Natural killer cell (primary cell): Measurements from ENCODE around the gene ANKRD60. TPM values are rescaled to one million over a fixed set of nuclear protein-coding genes. Genes with fewer than 3 reads are reported as not detected.

ENCODE experiments used
- ATAC-seq, 3 donors: fragments of 150-1000 bp in 2 of 3; fragments of 200-7000 bp in 1 of 3; cut with Tn5 transposase; 1 replicate in 1 of 3; 2 replicates in 2 of 3; pipeline ENCODE4 v1.10.0; 2021; ENCODE audit warnings: mild to moderate bottlenecking in 2 of 3, moderate library complexity in 2 of 3
- DNase-seq, 2 donors: peaks; one replicate each; pipeline versions ENCODE4 v3.0.0 to v3.0.0-alpha.2; 2013 to 2021; ENCODE audit warnings: mixed read lengths in 1 of 2
- H3K27ac ChIP-seq: one replicate; pipeline ENCODE4 v1.5.1; 2013; ENCODE audit warnings: mild to moderate bottlenecking, low read length
- H3K27me3 ChIP-seq: one replicate; pipeline ENCODE4 v1.6.1; 2013; ENCODE audit warnings: low read length; ENCODE audit not compliant: control insufficient read depth, insufficient read depth
- H3K36me3 ChIP-seq: one replicate; pipeline ENCODE4 v1.6.1; 2013; ENCODE audit warnings: low read length; ENCODE audit not compliant: control insufficient read depth, insufficient read depth
- H3K4me1 ChIP-seq: one replicate; pipeline ENCODE4 v1.6.1; 2013; ENCODE audit warnings: low read length; ENCODE audit not compliant: control insufficient read depth, insufficient read depth
- H3K4me3 ChIP-seq: one replicate; pipeline ENCODE4 v1.5.1; 2013; ENCODE audit warnings: low read length
- H3K9me3 ChIP-seq: one replicate; pipeline ENCODE4 v1.6.1; 2013; ENCODE audit warnings: low read length; ENCODE audit not compliant: control insufficient read depth, insufficient read depth
- H3K27ac Mint-ChIP-seq, 2 donors: one replicate each; pipeline ENCODE4 v1.8.0; 2022; ENCODE audit warnings: mild to moderate bottlenecking in 2 of 2, mixed read lengths in 2 of 2, moderate library complexity in 1 of 2
- H3K27me3 Mint-ChIP-seq, 2 donors: one replicate each; pipeline ENCODE4 v1.8.0; 2022; ENCODE audit warnings: low read depth in 2 of 2, mixed read lengths in 2 of 2
- H3K36me3 Mint-ChIP-seq: one replicate; pipeline ENCODE4 v1.8.0; 2022; ENCODE audit warnings: mixed read lengths
- H3K4me1 Mint-ChIP-seq, 2 donors: one replicate each; pipeline ENCODE4 v1.8.0; 2022; ENCODE audit warnings: mixed read lengths in 2 of 2
- H3K4me3 Mint-ChIP-seq: one replicate; pipeline ENCODE4 v1.8.0; 2022; ENCODE audit warnings: mild to moderate bottlenecking, moderate library complexity, mixed read lengths
- H3K9me3 Mint-ChIP-seq, 2 donors: one replicate each; pipeline ENCODE4 v1.8.0; 2022; ENCODE audit warnings: mixed read lengths in 2 of 2
- CTCF ChIP-seq: fragments of 200-600 bp; IDR thresholded peaks from one replicate; pipeline ENCODE4 v1.8.0; 2022; ENCODE audit warnings: antibody characterized with exemption
- WGBS: methylation state at CpG from one replicate; pipeline ENCODE4 v1.1.7; 2013; ENCODE audit warnings: missing lambda C conversion rate; ENCODE audit not compliant: insufficient coverage; 5-methylcytosine and 5-hydroxymethylcytosine counted together
- intact Hi-C: fragments of 100-400 bp; cut with micrococcal nuclease; formaldehyde crosslinking; loops from one replicate; pipeline ENCODE4 v1.14.2; 2022
- total RNA-seq, 4 donors: library from RNA; stranded (reverse); fragments of 120-200 nt in 1 of 4; gene quantifications; one replicate each; pipeline versions ENCODE4 v1.2.3 to v1.2.4, GENCODE V29; 2013 to 2022

Gene ANKRD60
- total RNA-seq, 3 donors from 2014 or later (not counting 1 experiment from before 2014, with no cell fraction given): not detected

DNA sequence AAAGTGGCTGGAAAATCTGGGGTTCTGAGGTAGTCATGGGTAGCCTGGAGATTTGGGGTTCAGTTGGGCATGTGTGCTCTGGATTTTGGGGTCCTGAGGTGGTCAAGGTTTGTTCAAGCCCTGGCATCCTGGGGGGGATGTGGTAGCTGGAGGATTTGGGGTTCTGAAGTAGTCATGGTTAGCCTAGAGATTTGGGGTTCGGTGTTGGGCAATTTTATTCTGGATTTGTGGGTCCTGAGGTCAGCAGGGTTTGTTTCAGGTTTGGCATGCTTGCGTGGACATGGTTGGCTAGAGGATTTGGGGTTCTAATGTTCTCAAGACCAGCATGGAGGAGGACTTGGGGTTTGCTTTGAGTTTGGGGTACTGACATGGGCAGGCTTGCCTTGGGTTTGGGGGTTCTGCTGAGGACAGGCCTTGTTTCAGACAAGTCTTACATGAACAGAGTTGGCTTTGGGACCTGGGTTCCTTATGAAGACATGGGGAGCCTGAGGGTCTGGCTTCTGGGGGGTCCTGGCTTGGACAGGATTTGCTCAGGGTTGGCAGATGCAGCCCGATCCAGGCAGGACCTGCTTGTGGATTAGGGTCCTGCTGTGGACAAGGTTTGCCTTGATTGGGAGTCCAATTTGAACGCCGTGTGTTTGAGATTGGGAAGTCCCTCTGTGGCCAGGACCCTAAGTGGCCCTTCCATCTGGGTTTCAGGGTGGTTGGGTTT is 906 bp downstream of the ANKRD60 start:
- ATAC-seq (no peak), DNase-seq (peak in 1 of 2 donors; percentile 19)
- Mint-ChIP-seq H3K9me3 (no peaks in the 10 kb centered on the region), H3K4me1 (peaks cover 6 to 16% of the 10 kb centered on the region in 2 donors), H3K4me3 (peak overlapping the region; percentile 69), H3K36me3 (peaks cover 10% of the 10 kb centered on the region), H3K27ac (peak overlapping the region in 1 of 2 donors; percentile 48), H3K27me3 (peaks cover 54 to 74% of the 10 kb centered on the region in 2 donors)
- Histone ChIP-seq H3K4me3 (no peak overlapping the region), H3K36me3 (no peaks in the 10 kb centered on the region), H3K4me1 (peaks cover 10% of the 10 kb centered on the region), H3K9me3 (no peaks in the 10 kb centered on the region), H3K27ac (no peak overlapping the region), H3K27me3 (peaks cover 30% of the 10 kb centered on the region)
- TF ChIP-seq CTCF: no peak
- WGBS: 90% methylated on average over 5 of the region's 5 CpGs
- intact Hi-C loops: no loop called here

GRCh38 chr20:58225452-58226200 is 2.8 kb downstream of the ANKRD60 start:
- H3K27ac Mint-ChIP-seq: no peak overlapping the region
- H3K4me3 ChIP-seq: no peak overlapping the region
- H3K4me3 Mint-ChIP-seq: no peak overlapping the region
- H3K9me3 ChIP-seq: no peaks in the 10 kb centered on the region
- ATAC-seq: no peak
- no peak for TF ChIP-seq CTCF
- no peak overlapping the region for H3K27ac ChIP-seq
- no peaks in the 10 kb centered on the region for H3K9me3 Mint-ChIP-seq
- DNase-seq: no peak
- H3K36me3 Mint-ChIP-seq: peaks cover 9% of the 10 kb centered on the region
- H3K27me3 ChIP-seq: peaks cover 34% of the 10 kb centered on the region
- peaks cover 6 to 16% of the 10 kb centered on the region in 2 donors for H3K4me1 Mint-ChIP-seq
- WGBS: 76% methylated on average over 14 of the region's 15 CpGs
- intact Hi-C loops: no loop called here
- H3K36me3 ChIP-seq: no peaks in the 10 kb centered on the region
- H3K27me3 Mint-ChIP-seq: peaks cover 65 to 81% of the 10 kb centered on the region in 2 donors
- peaks cover 10% of the 10 kb centered on the region for H3K4me1 ChIP-seq

GRCh38 chr20:58224974-58225373 is 3.5 kb downstream of the ANKRD60 start:
- DNase-seq (no peak), ATAC-seq (no peak)
- Mint-ChIP-seq H3K4me3 (no peak overlapping the region), H3K27ac (no peak overlapping the region), H3K36me3 (peaks cover 2% of the 10 kb centered on the region), H3K4me1 (peaks cover 6 to 16% of the 10 kb centered on the region in 2 donors), H3K9me3 (no peaks in the 10 kb centered on the region), H3K27me3 (peaks cover 66 to 81% of the 10 kb centered on the region in 2 donors)
- no peaks in the 10 kb centered on the region for H3K36me3 ChIP-seq
- H3K27ac ChIP-seq: no peak overlapping the region
- TF ChIP-seq CTCF: no peak
- H3K4me3 ChIP-seq: no peak overlapping the region
- peaks cover 10% of the 10 kb centered on the region for H3K4me1 ChIP-seq
- peaks cover 34% of the 10 kb centered on the region for H3K27me3 ChIP-seq
- intact Hi-C loops: no loop called here
- 70% methylated on average over 4 of the region's 5 CpGs for WGBS
- no peaks in the 10 kb centered on the region for H3K9me3 ChIP-seq
